Fibroblast of pulmonary artery (primary cell): ENCODE results near the gene RBFOX2.

Experiments
- DNase-seq: peaks from one replicate; pipeline ENCODE4 v3.0.0-alpha.2; 2010; ENCODE audit warnings: low read depth
- H3K4me3 ChIP-seq: replicated peaks from 2 replicates; pipeline ENCODE4 v1.5.1; 2011; ENCODE audit warnings: low read depth, mild to moderate bottlenecking, control low read depth, low read length, moderate library complexity
- TF ChIP-seq, protein P1 (sequence below): IDR thresholded peaks from 2 replicates; pipeline ENCODE4 v1.5.1; 2011; ENCODE audit warnings: mild to moderate bottlenecking, control low read depth, low read length, inconsistent platforms; ENCODE audit errors: missing control alignments

Gene RBFOX2

DNA sequence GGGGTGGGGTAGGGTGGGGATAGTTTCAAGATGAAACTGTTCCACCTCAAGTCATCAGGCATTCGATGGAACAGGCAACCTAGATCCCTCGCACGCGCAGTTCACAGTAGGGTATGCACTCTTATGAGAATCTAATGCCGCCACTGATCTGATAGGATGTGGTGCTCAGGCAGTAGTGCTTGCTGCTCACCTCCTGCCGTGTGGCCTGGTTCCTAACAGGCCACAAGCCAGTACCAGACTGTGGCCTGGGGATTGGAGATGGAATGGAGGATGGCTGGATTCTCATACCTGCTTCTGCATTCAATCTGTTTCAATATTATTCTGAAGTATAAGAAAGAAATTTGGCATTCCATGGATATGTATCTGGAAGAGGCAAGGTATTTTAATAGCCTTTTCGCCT lies 73.1 kb downstream of the RBFOX2 start:
- TF ChIP-seq, protein P1, sequence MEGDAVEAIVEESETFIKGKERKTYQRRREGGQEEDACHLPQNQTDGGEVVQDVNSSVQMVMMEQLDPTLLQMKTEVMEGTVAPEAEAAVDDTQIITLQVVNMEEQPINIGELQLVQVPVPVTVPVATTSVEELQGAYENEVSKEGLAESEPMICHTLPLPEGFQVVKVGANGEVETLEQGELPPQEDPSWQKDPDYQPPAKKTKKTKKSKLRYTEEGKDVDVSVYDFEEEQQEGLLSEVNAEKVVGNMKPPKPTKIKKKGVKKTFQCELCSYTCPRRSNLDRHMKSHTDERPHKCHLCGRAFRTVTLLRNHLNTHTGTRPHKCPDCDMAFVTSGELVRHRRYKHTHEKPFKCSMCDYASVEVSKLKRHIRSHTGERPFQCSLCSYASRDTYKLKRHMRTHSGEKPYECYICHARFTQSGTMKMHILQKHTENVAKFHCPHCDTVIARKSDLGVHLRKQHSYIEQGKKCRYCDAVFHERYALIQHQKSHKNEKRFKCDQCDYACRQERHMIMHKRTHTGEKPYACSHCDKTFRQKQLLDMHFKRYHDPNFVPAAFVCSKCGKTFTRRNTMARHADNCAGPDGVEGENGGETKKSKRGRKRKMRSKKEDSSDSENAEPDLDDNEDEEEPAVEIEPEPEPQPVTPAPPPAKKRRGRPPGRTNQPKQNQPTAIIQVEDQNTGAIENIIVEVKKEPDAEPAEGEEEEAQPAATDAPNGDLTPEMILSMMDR = no peak
- no peak for DNase-seq
- H3K4me3 ChIP-seq = no peak overlapping the region

DNA sequence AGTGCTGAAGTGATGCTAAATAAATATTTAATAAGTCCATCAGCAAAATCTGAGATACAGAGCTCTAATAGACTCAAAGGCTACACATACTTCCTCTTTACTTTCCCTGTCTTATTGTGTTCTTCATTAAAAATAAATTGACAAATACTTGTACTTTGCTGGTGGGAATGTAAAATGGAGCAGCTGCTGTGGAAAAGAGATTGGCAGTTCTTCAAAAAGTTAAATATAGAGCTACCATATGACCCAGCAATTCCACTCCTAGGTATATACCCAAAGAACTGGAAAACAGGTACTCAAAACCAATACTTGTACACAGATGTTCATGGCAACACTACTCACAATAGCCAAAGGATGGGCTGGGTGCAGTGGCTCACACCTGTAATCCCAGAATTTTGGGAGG lies 76.0 kb downstream of the RBFOX2 start:
- H3K4me3 ChIP-seq = no peak overlapping the region
- TF ChIP-seq, protein P1 = no peak
- no peak for DNase-seq

DNA sequence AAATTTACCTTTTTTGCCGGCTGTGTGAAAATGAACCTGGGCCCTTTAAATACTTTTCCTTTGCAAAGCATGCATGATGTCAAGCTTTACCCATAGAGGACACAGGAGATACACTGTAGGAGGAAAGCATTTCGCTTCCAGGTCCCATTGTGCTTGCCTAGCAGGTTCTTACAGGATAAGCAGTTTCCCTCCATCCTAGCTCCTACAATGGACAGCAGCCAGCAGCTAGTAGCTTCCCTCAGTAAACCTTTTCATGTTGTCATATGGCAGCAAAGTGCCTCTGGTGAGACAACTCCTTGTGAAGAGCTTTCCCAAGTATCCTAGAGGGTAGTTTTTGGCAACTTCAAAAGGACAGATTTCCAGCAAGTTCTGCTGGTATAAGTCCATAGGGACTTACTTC lies 78.4 kb downstream of the RBFOX2 start:
- no peak for DNase-seq
- TF ChIP-seq, protein P1 = no peak
- no peak overlapping the region for H3K4me3 ChIP-seq

DNA sequence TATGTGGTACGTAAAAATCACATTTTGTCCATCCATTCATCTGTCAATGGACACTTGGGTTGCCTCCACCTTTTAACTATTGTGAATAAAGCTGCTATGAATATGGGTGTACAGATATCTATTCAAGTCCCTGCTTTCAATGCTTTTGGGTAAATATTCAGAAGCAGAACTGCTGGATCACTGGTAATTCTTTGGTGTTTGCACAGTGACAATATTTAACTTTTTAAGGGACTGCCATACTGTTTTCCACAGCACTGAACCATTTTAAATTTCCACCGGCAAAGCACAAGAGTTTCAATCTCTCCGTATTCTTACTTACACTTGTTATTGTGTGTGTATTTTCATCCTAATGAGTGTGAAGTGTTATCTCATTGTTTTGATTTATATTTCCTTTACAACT lies 79.4 kb downstream of the RBFOX2 start:
- no peak overlapping the region for H3K4me3 ChIP-seq
- DNase-seq = no peak
- TF ChIP-seq, protein P1 = no peak

DNA sequence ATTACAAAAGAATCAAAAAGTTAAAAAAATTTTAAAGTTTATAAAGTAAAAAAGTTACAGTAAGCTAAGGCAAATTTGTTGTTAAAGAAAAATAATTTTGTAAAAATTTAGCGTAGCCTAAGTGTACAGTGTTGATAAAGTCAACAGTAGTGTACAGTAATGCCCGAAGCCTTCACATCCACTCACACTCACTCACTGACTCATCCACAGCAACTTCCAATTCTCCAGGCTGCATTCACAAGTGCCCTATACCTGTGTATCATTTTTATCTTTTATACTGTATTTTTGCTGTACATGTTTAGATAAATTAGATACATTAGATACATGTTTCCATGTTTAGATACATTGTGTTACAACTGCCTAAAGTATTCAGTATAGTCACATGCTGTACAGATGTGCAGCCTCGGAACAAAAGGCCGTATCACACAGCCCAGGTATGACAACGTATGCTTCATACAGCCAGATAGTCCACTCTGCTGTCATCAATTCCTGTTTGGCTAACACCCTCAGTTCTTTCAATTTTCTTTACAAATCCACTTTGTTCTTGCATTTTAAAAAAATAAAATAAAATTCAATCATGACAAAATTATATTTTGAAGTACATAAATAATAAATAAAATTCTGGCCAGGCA lies 80.7 kb downstream of the RBFOX2 start:
- TF ChIP-seq, protein P1 = no peak
- no peak overlapping the region for H3K4me3 ChIP-seq
- no peak for DNase-seq

DNA sequence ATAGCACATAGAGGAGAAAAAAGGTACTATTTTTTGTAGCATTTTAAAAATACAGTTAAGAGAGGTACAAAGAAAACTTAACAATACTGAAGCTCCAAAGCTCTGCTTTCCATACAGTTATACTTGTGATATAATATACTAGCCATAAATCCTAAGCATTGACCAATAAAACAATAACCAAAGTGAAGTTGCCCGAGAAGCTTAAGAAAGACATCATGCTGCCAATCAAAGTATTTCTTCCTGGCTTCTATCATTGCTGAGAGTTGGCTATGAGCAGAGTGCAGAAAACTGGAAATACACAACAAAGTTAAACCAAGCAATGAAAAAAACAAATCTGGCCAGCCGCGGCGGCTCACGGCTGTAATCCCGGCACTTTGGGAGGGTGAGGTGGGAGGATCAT lies 84.2 kb downstream of the RBFOX2 start:
- no peak for DNase-seq
- TF ChIP-seq, protein P1 = no peak
- no peak overlapping the region for H3K4me3 ChIP-seq

DNA sequence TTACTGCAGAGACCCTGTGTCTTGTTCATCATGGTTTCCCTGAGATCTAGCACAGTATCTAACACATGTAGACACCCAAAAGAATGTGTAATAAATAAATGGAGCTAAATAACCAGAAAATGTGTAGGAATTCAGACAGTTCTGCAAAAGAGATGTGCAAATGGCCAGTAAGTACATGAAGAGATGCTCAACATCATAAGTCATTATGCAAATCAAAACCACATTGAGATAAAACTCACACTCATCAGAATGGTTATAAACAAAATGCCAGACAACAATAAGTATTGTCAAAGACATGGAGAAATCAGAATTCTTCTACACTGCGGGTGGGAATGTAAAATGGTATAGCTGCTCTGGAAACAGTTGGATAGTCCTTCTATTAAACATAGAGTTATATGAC lies 88.5 kb downstream of the RBFOX2 start:
- TF ChIP-seq, protein P1 = no peak

More for the DNA sequence above, 88.5 kb downstream of the RBFOX2 start:
- DNase-seq = no peak
- H3K4me3 ChIP-seq = no peak overlapping the region
